ENCODE data around the gene MNX1.

MNX1 gene

DNA sequence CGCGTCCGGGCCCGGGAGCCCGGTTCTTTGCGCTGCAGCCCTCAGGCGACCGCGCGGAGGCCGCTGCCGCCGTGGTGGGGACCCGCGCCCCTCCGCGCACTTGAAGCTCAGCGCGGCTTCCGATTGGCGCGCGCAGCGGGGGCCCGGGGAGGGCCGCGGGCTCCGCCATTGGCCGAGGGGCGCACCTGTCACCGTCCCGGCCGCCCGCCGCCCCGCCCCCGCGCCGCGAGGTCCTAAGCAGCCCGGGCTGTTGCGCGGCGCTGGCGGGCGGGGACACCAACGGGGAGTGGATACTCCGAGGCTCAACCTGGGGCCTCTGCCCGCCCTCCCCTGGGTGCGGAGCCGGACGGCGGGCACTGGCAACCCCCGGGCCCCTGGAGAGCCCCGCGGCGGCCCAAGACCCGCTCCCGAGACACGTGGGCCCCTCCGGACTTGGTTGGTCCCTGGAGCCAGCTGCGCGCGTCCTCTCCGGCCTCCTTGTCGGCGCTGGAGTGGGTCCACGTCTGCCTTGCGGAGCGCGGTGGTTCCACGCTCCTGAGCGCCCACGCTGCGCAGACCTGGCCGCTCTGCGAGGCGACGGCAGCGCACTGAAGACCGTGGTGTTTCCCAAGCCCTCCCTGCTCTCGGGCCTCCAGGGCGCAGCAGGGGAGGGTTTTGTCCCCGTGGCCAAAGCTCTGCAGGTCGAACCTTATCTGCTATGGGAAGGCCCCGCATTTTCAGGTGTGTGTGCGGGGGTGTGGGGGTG lies at the start of gene MNX1:
MNX1 (minus strand) TSS at position 76 of the 745 bp plus-strand sequence. CDS start 313 bp downstream, outside the sequence.
- TF ChIP-seq, protein P1, sequence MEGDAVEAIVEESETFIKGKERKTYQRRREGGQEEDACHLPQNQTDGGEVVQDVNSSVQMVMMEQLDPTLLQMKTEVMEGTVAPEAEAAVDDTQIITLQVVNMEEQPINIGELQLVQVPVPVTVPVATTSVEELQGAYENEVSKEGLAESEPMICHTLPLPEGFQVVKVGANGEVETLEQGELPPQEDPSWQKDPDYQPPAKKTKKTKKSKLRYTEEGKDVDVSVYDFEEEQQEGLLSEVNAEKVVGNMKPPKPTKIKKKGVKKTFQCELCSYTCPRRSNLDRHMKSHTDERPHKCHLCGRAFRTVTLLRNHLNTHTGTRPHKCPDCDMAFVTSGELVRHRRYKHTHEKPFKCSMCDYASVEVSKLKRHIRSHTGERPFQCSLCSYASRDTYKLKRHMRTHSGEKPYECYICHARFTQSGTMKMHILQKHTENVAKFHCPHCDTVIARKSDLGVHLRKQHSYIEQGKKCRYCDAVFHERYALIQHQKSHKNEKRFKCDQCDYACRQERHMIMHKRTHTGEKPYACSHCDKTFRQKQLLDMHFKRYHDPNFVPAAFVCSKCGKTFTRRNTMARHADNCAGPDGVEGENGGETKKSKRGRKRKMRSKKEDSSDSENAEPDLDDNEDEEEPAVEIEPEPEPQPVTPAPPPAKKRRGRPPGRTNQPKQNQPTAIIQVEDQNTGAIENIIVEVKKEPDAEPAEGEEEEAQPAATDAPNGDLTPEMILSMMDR (IDR thresholded peaks at IDR 0.05; ENCODE audit: control insufficient read depth, insufficient read depth, low read depth, low read length, missing control alignments) = no peak
- no peak within 1 kb of the TSS for H3K4me3 ChIP-seq (ENCODE audit: control insufficient read depth, low read depth, low read length)
- DNase-seq (ENCODE audit: low read depth) = no peak

GRCh38 chr7:157059534-157059933 lies 49.1 kb upstream of the MNX1 start:
- TF ChIP-seq, protein P1 (IDR thresholded peaks at IDR 0.05; ENCODE audit: control insufficient read depth, insufficient read depth, low read depth, low read length, missing control alignments) = no peak
- H3K4me3 ChIP-seq (ENCODE audit: control insufficient read depth, low read depth, low read length) = no peak overlapping the region
- DNase-seq (ENCODE audit: low read depth) = no peak

DNA sequence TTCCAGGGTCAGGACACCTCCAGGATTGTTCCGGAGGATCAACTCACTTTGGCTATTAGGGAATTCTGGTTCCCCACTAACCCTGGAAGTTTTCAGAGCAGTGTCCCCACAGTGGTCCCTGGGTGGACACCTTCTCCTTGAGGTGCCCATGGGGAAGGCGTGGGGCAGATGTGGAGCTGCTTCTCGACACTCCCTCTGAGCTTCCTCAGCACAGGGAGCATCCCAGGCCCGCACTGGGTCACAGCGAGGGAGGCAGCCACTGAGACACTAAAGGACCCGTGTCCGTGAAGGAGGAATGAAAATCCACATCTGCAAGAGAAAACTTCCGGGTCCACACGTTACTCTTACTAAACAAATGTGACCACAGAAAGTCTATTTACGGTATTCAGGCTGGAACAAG lies 48.2 kb upstream of the MNX1 start:
- TF ChIP-seq, protein P1 (IDR thresholded peaks at IDR 0.05; ENCODE audit: control insufficient read depth, insufficient read depth, low read depth, low read length, missing control alignments) = no peak
- H3K4me3 ChIP-seq (ENCODE audit: control insufficient read depth, low read depth, low read length) = no peak overlapping the region
- DNase-seq (ENCODE audit: low read depth) = no peak

GRCh38 chr7:157058068-157058467 lies 47.6 kb upstream of the MNX1 start:
- DNase-seq (ENCODE audit: low read depth) = no peak
- H3K4me3 ChIP-seq (ENCODE audit: control insufficient read depth, low read depth, low read length) = no peak overlapping the region
- TF ChIP-seq, protein P1 (IDR thresholded peaks at IDR 0.05; ENCODE audit: control insufficient read depth, insufficient read depth, low read depth, low read length, missing control alignments) = no peak

DNA sequence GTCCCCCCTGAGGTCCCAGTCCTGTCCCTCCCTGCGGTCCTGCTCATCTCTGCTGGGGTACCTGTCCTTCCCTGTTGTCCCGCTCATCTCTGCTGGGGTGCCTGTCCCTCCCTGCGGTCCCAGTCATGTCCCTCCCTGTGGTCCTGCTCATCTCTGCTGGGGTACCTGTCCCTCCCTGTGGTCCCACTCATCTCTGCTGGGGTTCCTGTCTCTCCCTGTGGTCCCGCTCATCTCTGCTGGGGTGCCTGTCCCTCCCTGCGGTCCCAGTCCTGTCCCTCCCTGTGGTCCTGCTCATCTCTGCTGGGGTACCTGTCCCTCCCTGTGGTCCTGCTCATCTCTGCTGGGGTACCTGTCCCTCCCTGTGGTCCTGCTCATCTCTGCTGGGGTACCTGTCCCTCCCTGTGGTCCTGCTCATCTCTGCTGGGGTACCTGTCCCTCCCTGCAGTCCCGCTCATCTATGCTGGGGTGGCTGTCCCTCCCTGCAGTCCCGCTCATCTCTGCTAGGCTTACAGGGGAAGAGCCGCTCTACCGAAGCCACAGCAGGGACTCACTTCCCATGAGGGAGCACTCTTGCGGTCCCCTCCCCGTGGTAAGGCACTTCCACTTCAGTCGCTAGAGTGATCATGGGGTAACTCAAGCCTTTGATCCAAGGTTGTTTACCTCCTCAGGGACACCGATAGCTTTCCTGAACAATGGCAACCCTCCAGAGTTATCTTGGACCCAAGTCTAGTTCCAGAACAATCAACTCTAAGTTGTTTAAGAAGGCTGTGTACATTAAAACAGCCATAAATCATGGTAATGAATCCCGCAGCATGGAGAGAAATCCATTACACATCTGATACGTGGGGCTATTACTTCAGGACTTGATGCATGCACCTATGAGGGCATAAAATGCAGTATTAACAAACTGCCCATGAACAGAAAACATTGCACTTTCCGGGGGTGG lies 46.8 kb upstream of the MNX1 start:
- TF ChIP-seq, protein P1 (IDR thresholded peaks at IDR 0.05; ENCODE audit: control insufficient read depth, insufficient read depth, low read depth, low read length, missing control alignments) = no peak
- H3K4me3 ChIP-seq (ENCODE audit: control insufficient read depth, low read depth, low read length) = no peak overlapping the region
- no peak for DNase-seq (ENCODE audit: low read depth)

DNA sequence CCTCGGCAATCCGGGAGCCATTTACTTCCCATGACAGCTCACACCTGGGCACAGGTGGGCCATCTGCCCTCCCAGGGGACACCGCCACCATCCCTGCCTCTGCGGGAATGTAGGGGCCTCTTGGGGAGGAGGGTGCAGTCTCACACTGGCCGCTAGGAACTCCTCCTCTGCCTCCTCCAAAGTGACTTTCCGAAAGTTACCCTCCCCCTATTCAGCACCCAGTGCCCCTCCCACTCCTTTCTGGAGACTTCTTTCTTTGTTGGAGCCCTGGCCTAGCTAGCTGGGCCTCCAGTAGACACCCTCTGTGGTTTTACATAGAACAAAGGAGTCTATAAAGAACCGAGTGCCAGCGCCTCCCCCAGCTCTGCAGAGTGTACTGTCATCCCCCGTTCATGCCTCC lies 45.8 kb upstream of the MNX1 start:
- TF ChIP-seq, protein P1 (IDR thresholded peaks at IDR 0.05; ENCODE audit: control insufficient read depth, insufficient read depth, low read depth, low read length, missing control alignments) = no peak
- DNase-seq (ENCODE audit: low read depth) = no peak
- H3K4me3 ChIP-seq (ENCODE audit: control insufficient read depth, low read depth, low read length) = no peak overlapping the region

All from AG09309 (cell line).